ENCODE data around the gene MPHOSPH6.

DNA sequence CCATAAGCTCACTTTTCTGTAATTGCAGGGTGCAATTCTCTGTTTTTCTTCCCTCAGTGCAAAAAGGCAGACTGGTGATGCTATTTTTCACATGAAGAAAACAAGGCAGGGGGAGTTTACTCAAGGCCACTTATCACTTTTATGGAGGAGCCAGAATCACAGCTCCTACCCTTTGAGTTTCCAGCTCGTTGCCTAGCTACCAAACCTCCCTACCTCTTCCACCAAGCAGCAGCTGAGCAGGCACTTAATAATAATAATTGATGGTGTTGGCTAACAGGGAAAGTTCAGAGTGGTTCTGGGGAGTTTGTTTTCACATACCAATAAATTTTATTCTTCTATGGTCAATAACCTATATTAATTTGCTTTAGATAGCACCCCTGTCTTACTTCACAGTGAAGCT lies 31.9 kb upstream of the MPHOSPH6 start:
- no peak for TF ChIP-seq POLR2A (IDR thresholded peaks at IDR 0.05)
- TF ChIP-seq, protein P1, sequence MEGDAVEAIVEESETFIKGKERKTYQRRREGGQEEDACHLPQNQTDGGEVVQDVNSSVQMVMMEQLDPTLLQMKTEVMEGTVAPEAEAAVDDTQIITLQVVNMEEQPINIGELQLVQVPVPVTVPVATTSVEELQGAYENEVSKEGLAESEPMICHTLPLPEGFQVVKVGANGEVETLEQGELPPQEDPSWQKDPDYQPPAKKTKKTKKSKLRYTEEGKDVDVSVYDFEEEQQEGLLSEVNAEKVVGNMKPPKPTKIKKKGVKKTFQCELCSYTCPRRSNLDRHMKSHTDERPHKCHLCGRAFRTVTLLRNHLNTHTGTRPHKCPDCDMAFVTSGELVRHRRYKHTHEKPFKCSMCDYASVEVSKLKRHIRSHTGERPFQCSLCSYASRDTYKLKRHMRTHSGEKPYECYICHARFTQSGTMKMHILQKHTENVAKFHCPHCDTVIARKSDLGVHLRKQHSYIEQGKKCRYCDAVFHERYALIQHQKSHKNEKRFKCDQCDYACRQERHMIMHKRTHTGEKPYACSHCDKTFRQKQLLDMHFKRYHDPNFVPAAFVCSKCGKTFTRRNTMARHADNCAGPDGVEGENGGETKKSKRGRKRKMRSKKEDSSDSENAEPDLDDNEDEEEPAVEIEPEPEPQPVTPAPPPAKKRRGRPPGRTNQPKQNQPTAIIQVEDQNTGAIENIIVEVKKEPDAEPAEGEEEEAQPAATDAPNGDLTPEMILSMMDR (IDR thresholded peaks at IDR 0.05), result no peak
